ENCODE data around the gene CCDC106.

CCDC106 gene

DNA sequence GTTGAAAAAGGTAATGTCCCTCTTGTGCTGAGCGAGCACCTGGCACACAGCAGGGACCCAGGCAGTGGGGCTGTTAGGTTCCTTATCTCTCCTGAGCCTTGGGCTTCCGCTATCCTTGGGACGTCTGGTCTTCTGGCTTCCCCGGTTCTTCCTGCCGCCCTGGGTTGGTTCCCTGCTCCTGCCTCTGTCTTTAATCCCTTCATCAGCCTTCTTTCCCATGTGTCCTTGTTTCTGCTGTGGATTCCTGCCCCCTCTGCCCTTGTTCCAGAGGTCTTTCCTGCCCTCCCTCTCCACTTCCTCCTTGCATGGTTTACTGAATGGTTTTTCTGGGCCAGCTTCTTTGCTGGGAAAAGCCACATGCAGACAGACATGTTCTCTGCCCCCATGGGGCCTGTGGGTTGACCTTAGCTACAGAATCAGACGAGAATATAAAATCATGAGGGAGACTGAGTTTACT lies 29.6 kb downstream of the CCDC106 start:
- Histone ChIP-seq H3K4me1 (ENCODE audit: low read length) (peaks cover 27% of the 10 kb centered on the region), H3F3A (ENCODE audit: insufficient read depth, low read length) (peaks cover 35% of the 10 kb centered on the region), H3K27me3 (replicated peaks; ENCODE audit: insufficient read depth, low read length) (no peaks in the 10 kb centered on the region), H2AFZ (ENCODE audit: low read length) (no peak overlapping the region), H3K4me3 (ENCODE audit: low read length) (peak overlapping the region; percentile 75), H3K79me2 (ENCODE audit: low read length) (peaks cover 84% of the 10 kb centered on the region), H4K20me1 (ENCODE audit: insufficient read depth, low read length) (no peaks in the 10 kb centered on the region), H3K36me3 (replicated peaks; ENCODE audit: insufficient read depth, low read length) (0 out of 2 replicates have a peak, but pooled peaks cover 6% of the 10 kb centered on the region), H3K4me2 (ENCODE audit: low read depth, low read length) (peak overlapping the region; percentile 55), H3K27ac (ENCODE audit: low read length) (peak overlapping the region; percentile 87), H3K9me2 (replicated peaks; ENCODE audit: insufficient read depth, low read length) (no peaks in the 10 kb centered on the region), H3K9me3 (replicated peaks; ENCODE audit: insufficient read depth, low read length) (no peaks in the 10 kb centered on the region), H3K9ac (ENCODE audit: low read length) (peak overlapping the region; percentile 85; the same call in 1 of the 2 replicates)
- TF ChIP-seq, protein P1, sequence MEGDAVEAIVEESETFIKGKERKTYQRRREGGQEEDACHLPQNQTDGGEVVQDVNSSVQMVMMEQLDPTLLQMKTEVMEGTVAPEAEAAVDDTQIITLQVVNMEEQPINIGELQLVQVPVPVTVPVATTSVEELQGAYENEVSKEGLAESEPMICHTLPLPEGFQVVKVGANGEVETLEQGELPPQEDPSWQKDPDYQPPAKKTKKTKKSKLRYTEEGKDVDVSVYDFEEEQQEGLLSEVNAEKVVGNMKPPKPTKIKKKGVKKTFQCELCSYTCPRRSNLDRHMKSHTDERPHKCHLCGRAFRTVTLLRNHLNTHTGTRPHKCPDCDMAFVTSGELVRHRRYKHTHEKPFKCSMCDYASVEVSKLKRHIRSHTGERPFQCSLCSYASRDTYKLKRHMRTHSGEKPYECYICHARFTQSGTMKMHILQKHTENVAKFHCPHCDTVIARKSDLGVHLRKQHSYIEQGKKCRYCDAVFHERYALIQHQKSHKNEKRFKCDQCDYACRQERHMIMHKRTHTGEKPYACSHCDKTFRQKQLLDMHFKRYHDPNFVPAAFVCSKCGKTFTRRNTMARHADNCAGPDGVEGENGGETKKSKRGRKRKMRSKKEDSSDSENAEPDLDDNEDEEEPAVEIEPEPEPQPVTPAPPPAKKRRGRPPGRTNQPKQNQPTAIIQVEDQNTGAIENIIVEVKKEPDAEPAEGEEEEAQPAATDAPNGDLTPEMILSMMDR (IDR thresholded peaks at IDR 0.05; ENCODE audit: low read length): no peak
- no peak for TF ChIP-seq EZH2phosphoT487 (IDR thresholded peaks at IDR 0.05; ENCODE audit: low read length)
- no peak for TF ChIP-seq EZH2 (optimal IDR thresholded peaks at IDR 0.05; ENCODE audit: low read depth, low read length)
- no peak for DNase-seq

DNA sequence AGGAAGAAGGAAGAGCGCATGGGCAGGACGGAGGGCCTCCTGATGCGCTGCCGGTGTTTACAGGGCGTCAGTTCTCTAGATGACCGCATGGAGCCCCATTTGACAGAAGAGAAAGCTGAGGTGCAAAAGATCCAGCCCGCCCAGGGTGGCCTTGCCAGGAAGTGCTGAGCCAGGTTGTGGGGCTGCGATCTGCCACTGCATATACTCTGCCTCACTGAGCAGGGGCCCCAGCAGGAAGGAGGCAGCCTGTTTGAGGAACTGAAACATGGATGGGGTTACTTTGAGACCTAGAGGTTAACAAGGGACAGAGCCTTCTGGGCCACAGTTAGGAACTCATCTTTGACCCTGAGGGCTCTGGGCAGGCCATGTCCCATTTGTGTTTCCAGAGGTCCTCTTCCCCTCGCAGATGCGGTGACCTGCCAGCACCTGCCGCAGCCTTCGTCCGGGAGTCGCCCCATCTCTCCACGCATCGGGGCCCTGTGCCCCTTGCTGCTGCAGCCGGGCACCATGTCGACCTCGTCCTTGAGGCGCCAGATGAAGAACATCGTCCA lies 30.2 kb downstream of the CCDC106 start:
- Histone ChIP-seq H4K20me1 (ENCODE audit: insufficient read depth, low read length) (no peaks in the 10 kb centered on the region), H3K9me2 (replicated peaks; ENCODE audit: insufficient read depth, low read length) (no peaks in the 10 kb centered on the region), H2AFZ (ENCODE audit: low read length) (no peak overlapping the region), H3K9me3 (replicated peaks; ENCODE audit: insufficient read depth, low read length) (no peaks in the 10 kb centered on the region), H3K27ac (ENCODE audit: low read length) (peak overlapping the region; percentile 87), H3K36me3 (replicated peaks; ENCODE audit: insufficient read depth, low read length) (0 out of 2 replicates have a peak, but pooled peaks cover 6% of the 10 kb centered on the region), H3K27me3 (replicated peaks; ENCODE audit: insufficient read depth, low read length) (no peaks in the 10 kb centered on the region), H3K9ac (ENCODE audit: low read length) (peak overlapping the region; percentile 85; the same call in 1 of the 2 replicates), H3K4me3 (ENCODE audit: low read length) (peak overlapping the region; percentile 75; the same call in 1 of the 2 replicates), H3K4me2 (ENCODE audit: low read depth, low read length) (peak overlapping the region; percentile 55), H3F3A (ENCODE audit: insufficient read depth, low read length) (peaks cover 32% of the 10 kb centered on the region), H3K4me1 (ENCODE audit: low read length) (peaks cover 27% of the 10 kb centered on the region), H3K79me2 (ENCODE audit: low read length) (peaks cover 79% of the 10 kb centered on the region)
- TF ChIP-seq, protein P1 (IDR thresholded peaks at IDR 0.05; ENCODE audit: low read length): peak; percentile 47
- TF ChIP-seq EZH2phosphoT487 (IDR thresholded peaks at IDR 0.05; ENCODE audit: low read length): no peak
- DNase-seq: peak; percentile 88

DNA sequence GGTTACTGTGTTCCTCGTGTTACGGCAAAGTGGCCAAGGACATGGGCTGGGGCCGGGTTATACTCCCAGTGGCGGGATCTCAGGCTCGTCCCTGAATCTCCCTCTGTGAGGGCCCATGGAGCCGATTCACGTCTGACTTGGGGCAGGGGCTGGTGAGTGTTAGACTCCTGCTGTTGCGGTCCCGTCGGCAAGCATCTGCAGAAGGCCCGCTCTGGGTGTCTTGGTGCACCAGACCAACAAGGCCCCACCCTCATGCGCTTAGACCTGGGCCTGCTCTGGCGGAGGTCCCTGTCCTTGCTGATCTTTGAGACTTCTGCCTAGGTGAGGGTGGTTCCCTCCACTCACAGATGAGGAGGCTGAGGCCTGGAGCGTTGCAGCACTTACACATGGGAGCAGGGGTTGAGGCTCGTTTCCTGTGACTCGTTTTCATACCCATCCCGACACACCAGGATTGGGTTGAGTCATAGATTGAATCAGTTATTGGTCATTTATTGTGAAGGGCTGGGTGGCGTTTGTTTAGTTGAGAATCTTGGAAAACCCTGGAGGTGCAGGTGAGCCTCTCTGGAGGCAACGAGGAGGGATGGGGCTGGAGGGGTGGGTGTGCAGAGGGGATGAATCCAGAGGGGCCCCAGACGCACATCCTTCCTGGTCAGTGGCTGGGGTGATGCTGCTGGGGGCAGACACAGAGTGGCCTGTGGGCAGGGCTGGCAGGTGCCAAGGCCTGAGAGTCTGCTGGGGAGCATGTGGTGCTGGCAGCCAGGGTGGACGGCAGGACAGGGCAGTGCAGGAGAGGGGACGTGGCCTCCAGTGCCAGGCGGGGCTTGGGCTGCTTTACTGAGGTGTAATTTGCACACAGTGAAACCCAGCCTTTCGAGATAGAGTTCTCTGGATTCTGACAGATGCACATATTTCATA lies 31.6 kb downstream of the CCDC106 start:
- H3K9ac ChIP-seq (ENCODE audit: low read length): no peak overlapping the region
- no peaks in the 10 kb centered on the region for H3K27me3 ChIP-seq (replicated peaks; ENCODE audit: insufficient read depth, low read length)
- H4K20me1 ChIP-seq (ENCODE audit: insufficient read depth, low read length): no peaks in the 10 kb centered on the region
- TF ChIP-seq, protein P1 (IDR thresholded peaks at IDR 0.05; ENCODE audit: low read length): no peak
- TF ChIP-seq EZH2phosphoT487 (IDR thresholded peaks at IDR 0.05; ENCODE audit: low read length): no peak
- no peak for TF ChIP-seq EZH2 (optimal IDR thresholded peaks at IDR 0.05; ENCODE audit: low read depth, low read length)
- H3K9me3 ChIP-seq (replicated peaks; ENCODE audit: insufficient read depth, low read length): no peaks in the 10 kb centered on the region
- DNase-seq: no peak
- peaks cover 27% of the 10 kb centered on the region for H3K4me1 ChIP-seq (ENCODE audit: low read length)
- 0 out of 2 replicates have a peak, but pooled peaks cover 6% of the 10 kb centered on the region for H3K36me3 ChIP-seq (replicated peaks; ENCODE audit: insufficient read depth, low read length)
- H2AFZ ChIP-seq (ENCODE audit: low read length): no peak overlapping the region
- no peak overlapping the region for H3K4me2 ChIP-seq (ENCODE audit: low read depth, low read length)
- no peaks in the 10 kb centered on the region for H3K9me2 ChIP-seq (replicated peaks; ENCODE audit: insufficient read depth, low read length)
- H3K4me3 ChIP-seq (ENCODE audit: low read length): no peak overlapping the region
- H3F3A ChIP-seq (ENCODE audit: insufficient read depth, low read length): peaks cover 21% of the 10 kb centered on the region; the same call in 1 of the 2 replicates
- H3K27ac ChIP-seq (ENCODE audit: low read length): no peak overlapping the region
- H3K79me2 ChIP-seq (ENCODE audit: low read length): peaks cover 86% of the 10 kb centered on the region

Measured in MM.1S (cell line).